LHCN-M2 (cell line): Measurements from ENCODE around the gene SH3BP5. TPM values are rescaled to one million over a fixed set of nuclear protein-coding genes. Genes with fewer than 3 reads are reported as not detected.
A peak's percentile ranks its signal among the peaks of the same experiment; 100 is the strongest.

Experiments
- DNase-seq: peaks from one replicate; pipeline ENCODE4 v3.0.0-alpha.2; 2012; ENCODE audit warnings: low read depth
- total RNA-seq: library from RNA; depleted of rRNA; stranded (reverse); fragments of >200 nt; gene quantifications from 2 replicates; pipeline ENCODE4 v1.2.3, GENCODE V29; 2014

The SH3BP5 gene
- total RNA-seq, 1 experiment from 2014 or later: 8.4 TPM

GRCh38 chr3:15326673-15327072 is 5.7 kb downstream of the SH3BP5 start:
- DNase-seq: no peak

- no peak for DNase-seq
Observed at GRCh38 chr3:15326037-15326436, 6.3 kb downstream of the SH3BP5 start.

DNA sequence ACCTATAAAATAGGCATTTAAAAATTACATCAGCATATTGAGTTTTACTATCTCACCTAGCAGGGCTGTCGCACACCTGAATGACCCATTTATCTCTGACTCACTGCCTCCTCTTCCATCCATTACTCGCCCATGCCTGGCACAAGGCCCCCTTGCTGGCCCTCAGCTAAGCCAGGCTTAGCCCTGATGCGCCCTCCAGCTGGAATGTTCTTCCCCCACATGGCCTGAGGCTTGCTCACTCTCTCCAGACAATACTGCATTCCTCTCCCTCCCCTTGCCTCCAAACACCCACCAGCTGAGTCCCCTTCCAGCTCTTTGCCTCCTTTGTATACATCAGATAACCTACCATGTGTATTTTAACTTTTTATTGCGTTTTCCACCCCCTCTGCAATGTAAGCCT is 7.2 kb downstream of the SH3BP5 start:
- no peak for DNase-seq

DNA sequence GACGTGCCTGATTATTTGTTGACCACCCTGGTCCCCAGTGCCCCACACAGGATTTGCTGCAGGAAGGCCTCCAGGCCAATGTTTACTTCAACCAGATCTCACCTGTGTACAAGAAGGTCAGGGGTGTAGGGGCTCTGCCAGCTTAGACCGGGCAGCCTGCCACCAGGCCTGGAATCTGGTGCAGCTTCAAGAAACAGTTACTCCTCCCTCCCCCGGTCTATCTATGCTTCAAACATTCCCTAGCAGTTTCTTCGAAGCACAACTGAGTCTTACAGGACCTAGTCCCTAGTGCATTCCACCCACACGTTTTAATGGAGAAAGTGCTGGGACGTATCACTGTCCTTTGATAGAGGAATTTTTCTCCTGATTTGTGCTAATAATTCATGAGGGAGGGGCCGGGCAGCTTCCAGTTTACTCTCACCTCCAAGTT is 8.0 kb downstream of the SH3BP5 start:
- no peak for DNase-seq

GRCh38 chr3:15323063-15323462 is 9.3 kb downstream of the SH3BP5 start:
- DNase-seq: no peak

DNA sequence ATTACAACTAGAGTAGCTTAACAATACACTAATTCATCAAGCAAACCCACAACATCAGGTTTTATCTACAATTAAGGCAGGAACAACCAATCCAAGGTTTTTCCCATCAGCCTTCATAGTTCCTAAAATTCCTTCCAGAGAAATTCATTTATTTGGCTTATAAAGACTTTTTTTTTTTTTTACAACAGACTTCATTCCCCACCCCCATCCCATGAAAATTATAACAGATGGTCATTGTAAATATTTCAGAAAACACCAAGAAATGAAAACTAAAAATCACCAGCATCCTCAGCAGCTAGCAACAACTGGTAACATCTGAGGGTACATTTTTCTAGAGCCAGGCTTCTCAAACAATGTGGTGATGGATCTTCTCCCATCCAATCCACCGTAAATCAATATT is 11.0 kb downstream of the SH3BP5 start:
- no peak for DNase-seq

DNA sequence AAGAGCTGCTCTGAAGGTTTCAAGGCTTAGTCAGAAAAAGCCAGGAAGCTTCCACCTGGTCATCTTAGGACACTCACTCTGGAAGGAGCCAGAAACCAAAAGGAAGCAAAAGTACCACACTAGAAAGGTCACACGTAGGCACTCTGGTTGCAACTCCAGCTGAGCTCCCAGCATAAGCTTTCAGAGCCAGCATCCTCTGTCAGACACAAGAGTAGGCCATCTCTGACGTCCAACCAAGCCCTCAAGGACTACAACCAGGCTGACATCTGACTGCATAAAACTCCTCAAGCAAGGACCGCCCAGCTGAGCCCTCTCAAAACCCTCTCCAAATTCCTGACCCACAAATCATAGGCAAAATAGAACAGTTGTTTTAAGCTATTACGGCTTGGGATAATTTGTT is 12.8 kb downstream of the SH3BP5 start:
- DNase-seq: peak; percentile 78

GRCh38 chr3:15319136-15319535 is 13.2 kb downstream of the SH3BP5 start:
- DNase-seq: no peak

DNA sequence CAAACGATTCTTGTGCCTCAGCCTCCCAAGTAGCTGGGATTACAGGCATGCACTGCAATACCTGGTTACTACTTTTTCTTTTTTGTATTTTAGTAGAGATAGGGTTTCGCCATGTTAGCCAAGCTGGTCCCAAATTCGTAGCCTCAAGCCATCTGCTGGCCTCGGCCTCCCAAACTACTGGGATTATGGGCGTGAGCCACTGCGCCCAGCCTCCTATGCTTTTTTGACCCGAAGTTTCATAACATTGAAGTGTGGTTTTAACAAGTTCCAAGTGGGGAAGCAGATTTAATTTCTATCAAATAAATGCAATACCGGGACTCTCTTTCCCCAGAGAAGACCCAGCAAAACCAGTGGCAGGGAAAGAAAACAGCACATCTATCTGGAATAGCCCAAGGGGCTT is 13.7 kb downstream of the SH3BP5 start:
- DNase-seq: no peak

DNA sequence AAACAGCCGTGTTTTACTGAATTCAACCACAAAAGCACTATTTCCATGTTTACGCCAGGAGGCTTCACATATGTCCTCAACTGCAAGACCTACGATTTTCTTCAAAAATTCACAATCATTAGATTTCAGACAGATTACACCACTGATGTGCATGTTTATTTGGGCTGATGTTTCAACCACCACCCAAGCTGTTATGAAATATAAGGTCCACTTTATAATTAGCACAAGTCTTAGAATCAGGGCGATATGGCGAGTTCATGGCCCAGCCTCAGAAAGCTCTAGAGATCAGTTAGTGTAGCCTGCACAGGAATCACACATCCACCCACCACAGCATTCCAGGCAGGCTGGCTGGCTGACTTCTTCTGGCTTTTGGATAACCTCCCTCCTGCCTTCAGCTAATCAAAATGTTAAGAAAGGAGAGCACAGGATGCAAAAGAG is 15.4 kb downstream of the SH3BP5 start:
- peak; percentile 38 for DNase-seq

- peak; percentile 36 for DNase-seq
Observed at GRCh38 chr3:15315003-15315402, 17.4 kb downstream of the SH3BP5 start.

DNA sequence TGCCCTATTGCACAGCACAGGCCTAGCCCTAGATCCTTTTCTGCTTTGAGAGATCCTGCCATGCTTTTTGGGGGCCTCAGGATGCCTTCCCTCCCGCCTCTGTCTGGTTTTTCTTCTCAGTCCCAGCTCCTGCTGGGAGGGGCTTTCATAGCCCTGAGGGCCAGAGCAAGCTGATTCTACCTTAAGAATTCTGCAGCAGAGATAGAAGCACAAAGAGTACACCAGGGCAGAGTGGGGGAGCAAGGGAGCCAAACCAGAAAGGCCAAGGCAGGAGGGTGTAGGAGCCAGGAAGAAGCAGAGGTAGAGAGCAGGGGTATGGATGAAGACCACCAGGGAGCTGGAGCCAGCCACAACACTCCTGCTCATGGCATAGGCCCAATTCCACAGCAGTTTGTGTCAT is 18.1 kb downstream of the SH3BP5 start:
- DNase-seq: no peak

DNA sequence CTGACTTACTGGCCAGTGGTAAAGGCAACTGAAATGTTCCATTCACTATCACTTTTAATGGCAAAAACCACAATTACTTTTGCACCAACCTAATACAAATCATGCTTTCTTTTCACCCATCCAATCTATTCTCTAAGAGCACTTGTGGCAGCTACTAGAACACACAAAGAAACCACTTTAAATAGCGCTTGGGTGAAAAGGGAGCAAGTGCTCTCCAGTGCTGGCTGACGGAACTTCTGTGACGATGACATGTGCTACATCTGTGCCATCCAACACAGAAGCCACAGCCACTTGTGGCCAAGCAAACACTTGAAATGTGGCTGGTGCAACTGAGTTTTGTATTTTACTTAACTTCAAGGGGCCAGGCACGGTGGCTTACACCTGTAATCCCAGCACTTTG is 18.9 kb downstream of the SH3BP5 start:
- no peak for DNase-seq

GRCh38 chr3:15312550-15312949 is 19.8 kb downstream of the SH3BP5 start:
- DNase-seq: no peak

GRCh38 chr3:15310491-15311370 is 21.7 kb downstream of the SH3BP5 start:
- no peak for DNase-seq

DNA sequence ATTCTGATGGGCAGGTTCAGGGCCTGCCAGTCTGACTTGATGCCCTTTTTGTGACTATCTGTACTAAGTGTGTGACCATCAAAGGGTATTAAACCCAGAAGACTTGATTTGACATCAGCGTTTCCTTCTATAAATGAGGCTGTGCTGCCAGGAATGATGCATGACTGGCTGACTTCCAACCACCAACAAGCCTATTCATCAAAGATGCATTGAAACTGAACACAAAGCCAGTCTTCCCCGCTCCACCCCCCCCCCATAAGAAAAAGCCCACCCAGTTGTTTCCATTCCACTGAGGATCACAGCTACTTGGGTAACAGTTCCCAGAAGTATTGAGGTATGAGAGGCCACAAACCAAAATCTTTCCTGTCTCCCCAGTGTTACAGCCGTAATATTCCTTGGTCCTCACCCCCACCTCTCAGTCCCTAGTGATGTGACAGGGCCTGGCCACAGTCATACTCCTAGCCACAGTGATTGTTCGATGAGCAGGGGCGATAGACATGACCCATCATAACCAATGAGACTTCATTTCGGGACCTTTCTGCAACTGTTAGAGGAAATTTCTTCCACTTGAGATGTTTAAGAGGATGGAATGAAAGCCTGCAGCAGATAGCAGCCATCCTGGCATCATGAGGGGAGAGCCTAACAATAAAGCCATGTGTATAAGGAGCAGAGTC is 22.6 kb downstream of the SH3BP5 start:
- no peak for DNase-seq

DNA sequence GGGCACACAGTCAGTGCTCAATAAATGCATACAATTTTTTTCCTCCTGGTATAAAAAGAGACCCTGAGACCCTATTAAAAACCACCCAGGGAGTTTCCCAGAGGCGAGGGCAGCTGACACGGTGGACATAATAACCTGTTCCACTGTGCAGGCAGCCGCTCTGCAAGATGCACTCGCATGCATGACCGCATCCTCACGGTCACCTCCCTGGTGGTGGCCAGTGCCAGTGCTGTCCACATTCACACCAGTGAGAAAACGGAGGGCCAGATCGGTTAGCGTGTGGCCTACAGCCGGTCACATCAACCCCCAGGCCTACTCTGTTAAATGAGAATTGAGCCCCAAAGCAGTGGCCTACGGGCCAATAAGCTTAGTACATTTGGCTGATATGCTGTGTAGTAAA is 24.8 kb downstream of the SH3BP5 start:
- no peak for DNase-seq

GRCh38 chr3:15306979-15307359 is 25.4 kb downstream of the SH3BP5 start:
- no peak for DNase-seq

- DNase-seq: no peak
Observed at GRCh38 chr3:15305359-15305844, 27.0 kb downstream of the SH3BP5 start.

DNA sequence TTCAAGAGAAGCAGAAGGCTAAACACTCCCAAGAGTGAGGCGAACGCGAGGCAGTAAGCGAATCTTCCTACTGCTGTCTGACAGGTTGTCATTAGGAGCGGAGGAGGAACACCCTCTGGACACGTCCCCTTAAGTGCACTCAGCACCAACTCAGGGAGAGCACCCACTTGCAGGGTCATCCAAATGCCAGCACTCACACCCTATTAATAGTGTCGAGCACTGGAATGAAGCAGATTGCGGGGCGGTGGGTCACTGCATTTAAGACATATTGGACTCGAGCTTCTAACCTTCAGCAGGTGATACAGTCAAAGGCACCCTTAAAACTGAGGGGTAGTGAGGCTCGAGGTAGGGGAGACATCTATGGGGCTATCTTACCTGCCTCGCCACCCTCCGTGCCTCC is 28.7 kb downstream of the SH3BP5 start:
- no peak for DNase-seq

DNA sequence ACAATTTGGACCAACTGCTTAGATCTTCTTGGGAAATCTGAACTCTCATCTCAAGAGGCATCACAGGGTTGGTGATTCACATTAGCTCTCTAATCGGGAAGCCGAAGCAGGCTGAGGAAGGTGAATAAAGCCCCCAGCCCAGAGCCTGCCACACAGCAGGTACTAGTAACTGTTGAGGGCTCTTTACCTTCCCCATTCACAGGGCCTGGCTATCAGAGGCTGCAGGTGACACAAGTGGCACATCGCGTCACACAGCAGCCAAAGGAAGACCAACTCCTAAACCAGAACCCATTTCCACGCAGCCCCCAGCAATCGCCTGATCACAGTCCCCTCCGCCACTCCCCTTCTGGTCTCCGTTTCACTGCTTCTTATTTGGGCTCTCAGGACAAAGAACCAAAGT is 29.2 kb downstream of the SH3BP5 start:
- DNase-seq: no peak

- no peak for DNase-seq
Observed at GRCh38 chr3:15301761-15302160, 30.6 kb downstream of the SH3BP5 start.
